Erythroblast (primary cell): ENCODE measurements around the gene MRPL2.

Source experiments
- GATA1 ChIP-seq: IDR thresholded peaks from 2 replicates; pipeline ENCODE4 v1.6.1; 2011; ENCODE audit warnings: low read depth, mild to moderate bottlenecking, control low read depth, low read length, moderate library complexity
- POLR2A ChIP-seq: IDR thresholded peaks from 2 replicates; pipeline ENCODE4 v1.6.1; 2011; ENCODE audit warnings: mild to moderate bottlenecking, low read length

GRCh38 chr6:43105538-43106222 is 46.4 kb upstream of the MRPL2 start:
- no peak for TF ChIP-seq POLR2A
- no peak for TF ChIP-seq GATA1
